Lower lobe of right lung (tissue), 2 donors: Measurements from ENCODE around the gene ZNF609. TPM values are rescaled to one million over a fixed set of nuclear protein-coding genes. Genes with fewer than 3 reads are reported as not detected.
"Not testable (repeated sequence)": the region's sequence is repeated elsewhere in the genome, so short reads cannot be mapped to it uniquely, and the experiment has no call there.

Experiments used
- ATAC-seq, 2 donors: fragments of 200-7000 bp; cut with Tn5 transposase; one replicate each; pipeline ENCODE4 v1.9.1; 2020 to 2022; ENCODE audit warnings: mild to moderate bottlenecking in 2 of 2, moderate library complexity in 2 of 2
- DNase-seq: peaks from one replicate; pipeline ENCODE4 v3.0.0-alpha.2; 2020
- H3K27ac ChIP-seq: fragments of 200-600 bp; one replicate; pipeline ENCODE4 v1.8.0; 2022
- H3K27me3 ChIP-seq: fragments of 200-600 bp; one replicate; pipeline ENCODE4 v1.8.0; 2022; ENCODE audit warnings: low read depth
- H3K36me3 ChIP-seq: fragments of 200-600 bp; one replicate; pipeline ENCODE4 v1.8.0; 2022; ENCODE audit warnings: mild to moderate bottlenecking
- H3K4me1 ChIP-seq: fragments of 200-600 bp; one replicate; pipeline ENCODE4 v1.8.0; 2022
- H3K4me3 ChIP-seq: fragments of 200-600 bp; one replicate; pipeline ENCODE4 v1.8.0; 2022; ENCODE audit warnings: mild to moderate bottlenecking
- H3K9me3 ChIP-seq: fragments of 200-600 bp; one replicate; pipeline ENCODE4 v1.8.0; 2022
- CTCF ChIP-seq: fragments of 200-600 bp; IDR thresholded peaks from one replicate; pipeline ENCODE4 v1.8.0; 2022; ENCODE audit warnings: antibody characterized with exemption, mild to moderate bottlenecking
- intact Hi-C: fragments of 100-400 bp; cut with DNase I; formaldehyde crosslinking; loops from one replicate; pipeline ENCODE4 v1.11.0; 2022
- total RNA-seq: library from RNA; stranded (reverse); fragmentation: NEBNext Ultra II Directional; extraction: Animal tissue kit (Norgen Biotek cat#: 25700); gene quantifications from one replicate; pipeline ENCODE4 v1.2.1, GENCODE V29; 2021
- donor health status: DM: no; HTN: yes; CAD: no; lungs with severe emphysema.

ZNF609 gene
- total RNA-seq, 1 donor from 2014 or later, result 45.3 TPM

GRCh38 chr15:64583519-64583918 is 123.1 kb downstream of the ZNF609 start:
- Histone ChIP-seq H3K27me3 (no peaks in the 10 kb centered on the region), H3K4me1 (peaks cover 29% of the 10 kb centered on the region), H3K36me3 (no peaks in the 10 kb centered on the region), H3K9me3 (peaks cover 15% of the 10 kb centered on the region), H3K4me3 (no peak overlapping the region), H3K27ac (no peak overlapping the region)
- DNase-seq (no peak), ATAC-seq (no peak)
- intact Hi-C loops, result no loop called here
- TF ChIP-seq CTCF, result no peak

- Histone ChIP-seq H3K4me3 (no peak overlapping the region), H3K9me3 (peaks cover 15% of the 10 kb centered on the region), H3K36me3 (no peaks in the 10 kb centered on the region), H3K27me3 (no peaks in the 10 kb centered on the region), H3K4me1 (peaks cover 32% of the 10 kb centered on the region), H3K27ac (no peak overlapping the region)
- no peak for TF ChIP-seq CTCF
- no peak for ATAC-seq
- no peak for DNase-seq
- intact Hi-C loops, result no loop called here
Observed at GRCh38 chr15:64583983-64584382, 123.6 kb downstream of the ZNF609 start.

GRCh38 chr15:64586259-64586870 is 126.0 kb downstream of the ZNF609 start:
- DNase-seq, result no peak
- Histone ChIP-seq H3K4me1 (peaks cover 39% of the 10 kb centered on the region), H3K9me3 (no peaks in the 10 kb centered on the region)

GRCh38 chr15:64586984-64587383 is 126.6 kb downstream of the ZNF609 start:
- Histone ChIP-seq H3K36me3 (no peaks in the 10 kb centered on the region), H3K27ac (no peak overlapping the region), H3K9me3 (no peaks in the 10 kb centered on the region), H3K27me3 (no peaks in the 10 kb centered on the region), H3K4me1 (peaks cover 39% of the 10 kb centered on the region), H3K4me3 (no peak overlapping the region)
- ATAC-seq, result no peak
- no peak for DNase-seq
- intact Hi-C loops, result no loop called here
- no peak for TF ChIP-seq CTCF

More at GRCh38 chr15:64586259-64586870, 126.0 kb downstream of the ZNF609 start:
- no peaks in the 10 kb centered on the region for H3K36me3 ChIP-seq
- TF ChIP-seq CTCF, result no peak
- intact Hi-C loops, result no loop called here
- no peak overlapping the region for H3K4me3 ChIP-seq
- H3K27me3 ChIP-seq, result no peaks in the 10 kb centered on the region
- no peak overlapping the region for H3K27ac ChIP-seq
- no peak for ATAC-seq

GRCh38 chr15:64589435-64590084 is 129.2 kb downstream of the ZNF609 start:
- H3K36me3 ChIP-seq, result no peaks in the 10 kb centered on the region
- H3K9me3 ChIP-seq, result no peaks in the 10 kb centered on the region
- no peak for DNase-seq
- TF ChIP-seq CTCF, result no peak
- H3K4me3 ChIP-seq, result no peak overlapping the region
- no peak overlapping the region for H3K27ac ChIP-seq
- no peak for ATAC-seq
- peaks cover 25% of the 10 kb centered on the region for H3K4me1 ChIP-seq
- intact Hi-C loops, result no loop called here
- no peaks in the 10 kb centered on the region for H3K27me3 ChIP-seq

GRCh38 chr15:64592845-64593244 is 132.5 kb downstream of the ZNF609 start:
- H3K36me3 ChIP-seq, intact Hi-C loops: not testable (repeated sequence)

More at GRCh38 chr15:64592845-64593244, 132.5 kb downstream of the ZNF609 start:
- H3K4me1 ChIP-seq, result peaks cover 30% of the 10 kb centered on the region
- not testable (repeated sequence) for ATAC-seq, H3K9me3 ChIP-seq, H3K27ac ChIP-seq, H3K27me3 ChIP-seq, H3K4me3 ChIP-seq, DNase-seq
